NCI-H2107 treated with DMSO at 0.1 percent for 48 hours (cell line): ENCODE measurements around the gene SDHAF2.
"Not testable (repeated sequence)": the region's sequence is repeated elsewhere in the genome, so short reads cannot be mapped to it uniquely, and the experiment has no call there.

ENCODE experiments used
- DNase-seq: peaks from one replicate; lab custom pipeline; 2025; ENCODE audit not compliant: unreplicated experiment; lab: John Stamatoyannopoulos, UW

The SDHAF2 gene

GRCh38 chr11:61429691-61430582 is at the start of gene SDHAF2, which contains the start of gene CPSF7:
TSS of gene SDHAF2 (plus strand) at chr11:61430124. CDS start at chr11:61430147, 23 bp downstream.
TSS of gene CPSF7 (minus strand) at chr11:61429975. CDS start at chr11:61429235, 740 bp downstream.
- peak; percentile 88 for DNase-seq

- DNase-seq = no peak
Observed at GRCh38 chr11:61380884-61381283, 49.0 kb upstream of the SDHAF2 start.

DNA sequence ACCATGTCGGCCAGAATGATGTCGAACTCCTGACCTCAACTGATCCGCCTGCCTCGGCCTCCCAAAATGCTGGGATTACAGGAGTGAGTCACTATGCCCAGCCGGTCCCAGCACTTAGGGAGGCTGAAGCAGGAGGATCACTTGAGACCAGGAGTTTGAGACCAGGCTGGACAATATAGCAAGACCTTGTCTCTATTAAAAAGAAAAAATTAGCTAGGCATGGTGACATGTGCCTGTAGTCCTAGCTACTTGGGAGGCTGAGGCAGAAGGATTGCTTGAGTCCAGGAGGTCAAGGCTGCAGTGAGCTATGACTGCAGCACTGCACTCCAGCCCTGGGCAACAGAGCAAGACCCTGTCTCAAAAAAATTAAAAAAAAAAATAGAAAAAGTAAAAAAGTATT is 46.1 kb upstream of the SDHAF2 start:
- DNase-seq = not testable (repeated sequence)

DNA sequence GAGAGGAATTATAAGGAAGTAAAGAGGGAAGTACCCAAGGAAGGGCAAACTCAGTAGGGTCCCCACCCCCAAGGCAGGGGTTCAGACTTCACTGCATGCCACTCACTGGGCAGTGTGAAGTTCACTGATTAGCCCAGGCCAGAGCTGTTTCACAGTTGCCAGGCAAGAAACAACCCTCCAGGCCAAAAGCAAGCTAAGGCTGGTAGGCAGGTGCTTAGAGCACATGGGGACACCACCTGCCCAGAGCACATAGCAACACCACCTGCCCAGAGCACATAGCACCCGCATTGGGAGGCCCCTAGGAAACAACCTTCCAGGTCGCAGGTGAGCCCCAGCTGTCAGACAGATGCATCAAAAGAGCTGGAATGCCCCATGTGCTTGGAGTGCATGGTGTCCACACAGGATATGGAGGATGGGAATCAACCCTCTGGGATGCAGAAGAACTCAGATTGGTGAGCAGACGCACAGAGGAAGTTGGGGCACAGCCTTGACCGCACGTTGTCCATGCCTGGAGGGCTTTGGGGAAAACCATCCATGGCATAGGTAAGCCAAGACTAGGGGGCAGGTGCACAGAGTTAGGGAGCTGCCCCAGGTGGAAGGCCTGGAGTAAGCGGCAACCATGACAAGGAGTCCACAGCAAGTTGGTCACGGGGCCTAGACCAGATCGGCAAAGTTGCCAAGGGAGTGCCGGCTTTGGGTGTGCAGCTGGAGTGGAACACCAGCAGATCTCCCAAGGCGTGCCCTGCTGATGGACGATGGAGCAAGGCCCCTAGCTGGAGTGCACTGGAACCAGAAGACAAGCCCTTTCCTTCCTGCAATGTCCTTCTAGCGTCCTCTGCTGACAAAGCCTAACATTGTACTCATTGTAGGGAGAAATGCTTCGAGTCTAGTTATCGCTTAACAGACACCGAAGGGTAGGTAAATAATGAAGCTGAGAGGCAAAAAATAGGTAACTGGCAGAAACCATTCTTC is 45.4 kb upstream of the SDHAF2 start:
- DNase-seq = no peak

GRCh38 chr11:61390161-61390560 is 39.8 kb upstream of the SDHAF2 start:
- DNase-seq = no peak

DNA sequence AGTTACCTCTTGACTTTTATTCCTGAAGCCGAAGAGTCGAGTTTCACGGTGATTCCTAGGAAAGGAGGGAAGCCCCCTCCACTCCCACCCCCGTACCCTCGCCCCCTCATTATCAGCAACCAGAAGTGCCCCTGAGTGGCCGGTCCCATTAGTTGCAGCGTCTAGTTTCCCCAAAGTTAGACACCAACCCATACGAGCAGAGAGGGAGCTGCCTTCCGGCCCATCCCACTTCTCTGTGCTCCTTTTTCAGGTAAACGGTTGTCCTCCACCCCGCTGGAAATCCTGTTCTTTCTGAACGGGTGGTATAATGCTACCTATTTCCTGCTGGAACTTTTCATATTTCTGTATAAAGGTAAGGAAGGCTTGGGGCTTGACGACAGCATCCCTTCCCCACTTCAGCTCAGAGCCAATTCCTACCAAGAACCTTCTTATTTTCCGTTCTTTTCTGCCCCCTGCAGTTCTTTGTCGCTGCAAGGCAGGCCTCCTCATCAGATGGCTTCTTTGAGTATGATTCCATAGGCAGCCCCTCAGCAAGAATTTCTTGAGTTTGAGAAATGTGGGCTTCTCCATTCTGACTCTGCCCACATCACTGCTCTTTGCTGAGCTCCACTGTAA is 36.8 kb upstream of the SDHAF2 start:
- peak; percentile 10 for DNase-seq

GRCh38 chr11:61401173-61401572 is 28.8 kb upstream of the SDHAF2 start:
- DNase-seq = no peak

DNA sequence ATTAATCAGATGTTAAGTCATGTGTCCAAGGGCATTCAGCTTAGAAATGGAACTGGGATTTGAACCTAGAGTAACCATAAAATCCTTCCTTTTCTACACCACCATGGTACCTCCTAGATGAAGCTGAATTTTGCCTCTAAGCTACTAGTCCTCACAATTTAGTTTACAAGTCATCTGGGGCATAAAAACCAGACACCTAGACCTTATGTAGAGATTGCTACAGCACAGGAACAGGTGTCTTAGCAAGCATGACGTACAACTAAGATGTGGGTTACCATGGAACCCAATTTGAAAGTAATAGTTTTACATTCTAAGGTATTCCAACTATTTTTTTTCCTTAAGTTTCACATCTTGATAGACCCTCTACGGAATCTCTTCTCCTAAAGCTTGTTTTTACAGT is 28.4 kb upstream of the SDHAF2 start:
- DNase-seq = no peak

- no peak for DNase-seq
Observed at GRCh38 chr11:61403658-61404057, 26.3 kb upstream of the SDHAF2 start.

DNA sequence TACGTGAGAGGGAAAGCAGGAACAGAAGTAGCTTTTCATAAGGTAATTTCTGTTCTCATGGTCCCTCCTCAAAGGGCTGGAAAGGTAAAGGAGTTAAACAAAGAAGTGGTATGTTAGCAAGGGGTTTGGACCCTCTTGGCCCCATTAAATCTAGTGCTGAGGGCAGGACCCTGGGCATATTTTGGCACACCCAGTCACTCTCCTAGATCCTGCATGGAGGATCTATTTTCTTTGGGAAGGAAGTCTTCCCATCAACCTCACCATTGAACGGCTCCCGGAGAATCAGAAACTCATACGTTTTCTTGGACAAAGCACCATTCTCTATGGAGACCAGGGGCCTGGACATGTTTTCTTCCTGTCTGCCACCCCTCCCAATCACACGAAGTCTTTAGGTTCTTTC is 25.8 kb upstream of the SDHAF2 start:
- DNase-seq = no peak

GRCh38 chr11:61404641-61405040 is 25.3 kb upstream of the SDHAF2 start:
- no peak for DNase-seq

DNA sequence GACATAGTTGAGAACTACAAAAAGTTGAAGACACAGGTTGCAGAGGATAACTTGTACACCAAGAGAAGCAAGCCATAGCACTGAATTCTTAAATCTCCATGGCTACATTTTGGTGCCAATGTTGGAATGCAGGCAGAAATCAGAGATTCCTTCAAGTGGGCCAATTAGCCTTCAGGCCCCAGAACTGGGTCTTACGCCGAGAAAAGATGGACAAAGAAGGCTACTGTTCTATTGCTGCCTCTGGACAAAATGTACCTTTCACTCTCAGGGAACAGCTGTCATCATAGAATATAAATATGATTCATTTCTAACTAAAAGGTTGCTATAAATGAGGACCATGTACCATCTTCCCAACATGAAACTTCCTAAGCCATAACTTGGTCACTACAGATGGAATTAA is 23.9 kb upstream of the SDHAF2 start:
- no peak for DNase-seq

DNA sequence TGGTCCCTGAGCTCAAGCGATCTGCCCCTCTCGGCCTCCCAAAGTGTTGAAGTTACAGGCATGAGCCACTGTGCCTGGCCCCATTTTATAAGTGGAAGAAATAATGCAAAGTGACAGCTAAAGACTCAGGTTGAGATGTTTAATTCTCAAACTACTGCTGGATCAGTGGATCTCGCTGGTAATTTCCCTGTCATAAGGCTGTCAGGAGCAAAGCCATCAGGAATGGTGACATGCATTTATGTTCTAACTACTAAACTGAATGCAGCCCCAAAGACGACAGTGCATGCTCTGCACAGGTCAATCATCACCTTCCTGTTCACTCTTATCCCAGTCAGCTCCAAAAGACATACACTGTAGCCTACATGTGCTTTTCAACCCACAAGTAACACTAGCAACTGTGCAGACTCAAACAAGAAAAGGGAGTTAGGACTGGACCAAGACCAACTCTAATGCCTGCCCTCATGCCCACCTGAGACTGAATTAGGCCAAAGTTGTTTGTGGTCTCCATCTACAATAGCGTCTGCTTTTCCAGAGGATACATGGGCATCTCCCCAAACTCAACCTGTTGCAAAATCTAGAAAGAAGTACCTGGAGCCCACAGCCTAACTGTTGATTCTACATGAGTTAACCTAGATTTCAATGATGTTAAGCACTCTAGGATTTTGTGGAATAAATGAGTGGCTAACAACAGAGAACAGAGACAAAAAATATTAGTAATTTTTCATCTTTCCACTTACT is 22.8 kb upstream of the SDHAF2 start:
- DNase-seq = no peak

DNA sequence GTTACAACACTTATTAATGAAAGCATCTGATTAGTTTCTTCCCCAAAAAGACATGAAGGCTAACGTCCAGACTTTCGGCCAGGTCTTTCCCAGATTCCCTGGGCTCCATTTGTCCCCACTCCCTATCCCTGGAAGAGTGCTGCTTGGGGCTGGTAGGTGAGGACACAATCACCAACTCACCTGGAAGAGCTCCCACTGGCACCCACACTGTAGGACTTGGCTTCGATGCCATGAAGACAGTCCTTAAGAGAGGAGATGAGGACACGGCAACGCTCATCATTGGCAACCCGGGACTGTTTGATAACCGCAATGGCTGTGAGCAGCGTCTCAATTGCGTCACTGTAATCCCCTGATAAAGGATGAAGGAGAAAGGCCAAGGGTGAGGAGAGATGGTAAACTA is 18.3 kb upstream of the SDHAF2 start:
- DNase-seq = no peak

DNA sequence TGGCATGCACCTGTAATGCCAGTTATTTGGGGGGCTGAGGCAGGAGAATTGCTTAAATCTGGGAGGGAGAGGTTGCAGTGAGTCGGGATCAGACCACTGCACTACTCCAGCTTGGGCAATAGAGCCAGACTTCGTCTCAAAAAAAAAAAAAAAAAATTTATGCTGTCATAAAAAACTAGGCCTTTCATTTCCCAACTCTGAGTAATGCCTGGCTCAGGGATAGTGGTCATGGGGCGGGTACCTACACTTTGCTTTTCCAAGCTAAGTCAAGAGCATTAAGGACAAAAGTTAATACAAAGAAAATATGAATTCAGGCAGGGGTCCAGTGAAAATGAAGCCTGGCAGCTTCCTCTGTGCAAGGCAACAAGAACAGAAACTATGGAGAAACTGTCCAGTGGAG is 16.4 kb upstream of the SDHAF2 start:
- no peak for DNase-seq

GRCh38 chr11:61414547-61414946 is 15.4 kb upstream of the SDHAF2 start:
- DNase-seq = no peak

- no peak for DNase-seq
Observed at GRCh38 chr11:61415381-61415780, 14.5 kb upstream of the SDHAF2 start.

DNA sequence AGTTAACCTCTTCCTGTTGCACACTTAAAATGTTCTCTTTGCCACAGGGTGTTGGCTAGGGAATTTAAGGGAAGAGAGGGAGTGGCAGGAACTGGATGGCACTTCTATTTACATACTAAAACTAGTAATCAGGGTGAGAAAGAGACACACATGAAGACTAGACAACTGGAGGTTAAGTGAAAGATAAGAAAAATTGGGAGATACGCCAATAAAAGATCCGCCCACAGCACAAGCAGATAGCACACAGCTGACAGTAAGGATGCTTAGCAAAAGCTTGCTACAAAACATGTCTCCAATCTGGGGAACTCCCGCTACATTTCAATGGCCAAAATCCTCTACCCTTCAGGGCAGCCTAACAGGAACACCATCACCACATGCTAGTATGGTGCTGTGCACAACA is 13.0 kb upstream of the SDHAF2 start:
- no peak for DNase-seq

DNA sequence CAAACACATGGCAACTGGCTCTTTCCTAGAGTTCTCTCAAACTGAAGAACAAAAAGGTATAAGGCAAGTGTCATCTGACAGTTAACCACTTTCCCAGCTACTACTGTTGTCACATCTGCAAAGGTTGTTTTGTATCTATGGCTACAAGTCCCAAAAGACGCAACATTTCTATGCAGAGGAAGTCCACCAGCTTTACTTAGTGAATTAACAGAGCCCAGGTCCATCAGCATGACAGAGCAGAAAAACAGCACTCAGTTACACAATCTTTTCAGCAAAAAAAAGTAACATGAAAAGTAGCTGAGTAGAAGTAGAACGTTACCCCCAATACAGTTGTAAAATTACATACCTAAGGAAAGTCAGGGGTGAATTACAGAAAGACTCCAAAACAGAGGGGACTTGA is 12.3 kb upstream of the SDHAF2 start:
- DNase-seq = no peak

DNA sequence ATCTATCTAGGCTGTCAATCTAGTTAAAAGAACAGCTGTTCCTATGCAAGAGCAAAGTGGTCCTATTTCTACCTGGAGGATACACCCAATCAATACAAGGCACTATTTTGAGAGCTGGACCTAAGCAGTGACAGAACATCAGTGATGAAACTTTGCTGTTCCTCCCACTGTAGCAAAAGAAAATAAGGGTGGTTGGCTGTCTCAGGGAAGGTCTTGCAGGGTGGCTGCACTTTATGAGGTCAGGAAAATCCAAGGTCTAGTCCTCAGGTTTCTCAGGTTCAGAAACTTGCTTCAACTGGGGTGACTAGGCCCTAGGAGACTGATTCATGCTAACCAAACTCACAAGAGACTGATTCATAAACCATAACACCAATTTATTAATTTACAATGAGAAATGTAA is 11.8 kb upstream of the SDHAF2 start:
- no peak for DNase-seq

- DNase-seq = no peak
Observed at GRCh38 chr11:61422226-61422625, 7.7 kb upstream of the SDHAF2 start.
